ENCODE measurements around the gene CAPN1. TPM values are rescaled to one million over a fixed set of nuclear protein-coding genes. Genes with fewer than 3 reads are reported as not detected.
A peak's percentile ranks its signal among the peaks of the same experiment; 100 is the strongest.

Gene CAPN1
- total and polyA plus RNA-seq, 9 of the 15 experiments (the other 6 are each of a cell fraction or from before 2014, with no cell fraction given), result 3.5 to 199 (median 61.6) TPM

DNA sequence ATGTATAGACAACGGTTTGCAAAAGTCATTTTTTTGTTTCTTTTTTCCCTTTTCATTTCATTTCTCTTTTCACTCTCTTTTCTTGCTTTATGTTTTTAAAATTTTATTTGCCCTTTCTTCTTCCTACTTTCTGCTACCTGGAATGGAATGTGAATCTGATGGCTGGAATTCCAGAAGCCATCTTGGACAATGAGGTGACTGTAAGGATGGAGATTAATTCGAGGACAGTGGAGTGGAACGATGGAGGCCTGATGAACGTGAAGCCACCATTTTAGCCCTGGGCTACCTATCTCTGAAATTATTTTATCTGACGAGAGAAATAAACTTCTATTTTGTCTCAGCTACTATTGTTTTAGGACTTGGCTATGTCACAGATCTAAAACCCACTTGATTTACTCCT, 77.3 kb downstream of the CAPN1 start:
- intact Hi-C loops (cut with micrococcal nuclease) (loop anchor here (10.0 kb wide), 1 partner anchor 414 kb away; the partner anchor contains the start of gene CDC42BPG), in situ Hi-C loops (cut with MboI) (no loop called here)
- Histone ChIP-seq H3K36me3 (ENCODE audit: control insufficient read depth, insufficient read depth, low read length) (peaks cover 4% of the 10 kb centered on the region; the same call in 2 of the 3 replicates), H3K27ac (ENCODE audit: extremely low read depth, low read depth, low read length) (no peak overlapping the region), H3K27me3 (ENCODE audit: control insufficient read depth in 2 of 2, insufficient read depth in 2 of 2, low read length in 2 of 2) (no peaks in the 10 kb centered on the region), H3K9me1 (ENCODE audit: control insufficient read depth, insufficient read depth, low read length) (no peaks in the 10 kb centered on the region), H3K4me2 (ENCODE audit: insufficient read depth, low read length) (no peak overlapping the region), H3K9ac (ENCODE audit: insufficient read depth in 1 of 2, low read depth in 2 of 2, low read length in 2 of 2) (no peak overlapping the region), H2AFZ (ENCODE audit: low read depth, low read length) (peak overlapping the region; percentile 56; the same call in 1 of the 2 replicates), H4K20me1 (replicated peaks; ENCODE audit: control insufficient read depth, insufficient read depth, low read length) (no peaks in the 10 kb centered on the region), H3K9me3 (replicated peaks; ENCODE audit: control insufficient read depth, insufficient read depth, low read depth, low read length) (no peaks in the 10 kb centered on the region), H3K79me2 (ENCODE audit: control insufficient read depth, insufficient read depth, low read length) (peaks cover 25% of the 10 kb centered on the region), H3K4me1 (replicated peaks in 1 of 2; ENCODE audit: control insufficient read depth in 2 of 2, insufficient read depth in 2 of 2, low read length in 2 of 2) (peaks cover 6 to 20% of the 10 kb centered on the region in 2 experiments; a peak in 4 of 5 replicates), H3K4me3 (no peak overlapping the region)
- ATAC-seq (no peak), FAIRE-seq (no peak), DNase-seq (ENCODE audit: extremely low read depth in 1 of 4, low spot score in 3 of 4) (no peak)
- TF ChIP-seq U2AF1 (optimal IDR thresholded peaks at IDR 0.05; ENCODE audit: low read depth, low read length) (no peak), NFRKB (IDR thresholded peaks at IDR 0.05; ENCODE audit: low read depth) (no peak), SREBF2 (CRISPR knock-in tag; IDR thresholded peaks at IDR 0.05) (no peak), NFIC (IDR thresholded peaks at IDR 0.05) (no peak), RCOR1 (IDR thresholded peaks at IDR 0.05; ENCODE audit: borderline replicate concordance in 1 of 2, low read depth in 2 of 2, low read length in 2 of 2) (no peak), ZNF124 (CRISPR knock-in tag; IDR thresholded peaks at IDR 0.05) (no peak), MTA1 (IDR thresholded peaks at IDR 0.05; ENCODE audit: borderline replicate concordance) (no peak)
- TF ChIP-seq, protein P1, sequence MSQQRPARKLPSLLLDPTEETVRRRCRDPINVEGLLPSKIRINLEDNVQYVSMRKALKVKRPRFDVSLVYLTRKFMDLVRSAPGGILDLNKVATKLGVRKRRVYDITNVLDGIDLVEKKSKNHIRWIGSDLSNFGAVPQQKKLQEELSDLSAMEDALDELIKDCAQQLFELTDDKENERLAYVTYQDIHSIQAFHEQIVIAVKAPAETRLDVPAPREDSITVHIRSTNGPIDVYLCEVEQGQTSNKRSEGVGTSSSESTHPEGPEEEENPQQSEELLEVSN (IDR thresholded peaks at IDR 0.05; ENCODE audit: borderline replicate concordance in 1 of 2, extremely low read depth in 1 of 2, insufficient read depth in 1 of 2, insufficient read length in 1 of 2, low read depth in 1 of 2, low read length in 1 of 2, poor library complexity in 1 of 2, severe bottlenecking in 1 of 2), result no peak
- ChIA-PET POLR2A (no interaction called here), CTCF (ENCODE audit: low intra/inter-chr PET ratio) (interaction anchor here (0.6 kb wide), 1 partner anchor 57 kb away, joined by 3 read pairs; no protein-coding TSS in a partner anchor)
- BruUV-seq (replicated peaks), result no TSS peak
- 44% methylated on average over 5 of the region's 5 CpGs for WGBS (ENCODE audit: insufficient coverage, low coverage, missing lambda C conversion rate)

Data from K562 (cell line).